GM23248 (cell line): ENCODE measurements around the gene POLR2M.

Source experiments
- EZH2 ChIP-seq: fragments of 200-600 bp; sonication (generic); IDR thresholded peaks from 2 replicates; pipeline ENCODE4 v1.6.1; 2018; ENCODE audit warnings: antibody characterized with exemption, mild to moderate bottlenecking; ENCODE audit not compliant: insufficient read depth, poor library complexity, severe bottlenecking
- EZH2phosphoT487 ChIP-seq: fragments of 200-600 bp; sonication (generic); IDR thresholded peaks from 2 replicates; pipeline ENCODE4 v1.6.1; 2018; ENCODE audit warnings: antibody characterized with exemption, moderate library complexity, mild to moderate bottlenecking, low read depth; ENCODE audit not compliant: insufficient read depth

GRCh38 chr15:57671636-57672035, 34.9 kb upstream of the POLR2M start:
- TF ChIP-seq EZH2phosphoT487 (no peak), EZH2 (no peak)
